Esophagus (tissue), 2 donors: Measurements from ENCODE around the gene MYO5A. TPM values are rescaled to one million over a fixed set of nuclear protein-coding genes. Genes with fewer than 3 reads are reported as not detected.
A peak's percentile ranks its signal among the peaks of the same experiment; 100 is the strongest.

Experiments used
- H3K27ac ChIP-seq, 2 donors: one replicate each; pipeline ENCODE4 v1.5.1; 2013; ENCODE audit warnings: low read depth in 2 of 2, mild to moderate bottlenecking in 2 of 2, inconsistent platforms in 1 of 2, low read length in 1 of 2, moderate library complexity in 1 of 2
- H3K27me3 ChIP-seq, 2 donors: one replicate each; pipeline ENCODE4 v1.6.1; 2013; ENCODE audit warnings: low read length in 2 of 2, control low read depth in 1 of 2, mild to moderate bottlenecking in 1 of 2; ENCODE audit not compliant: insufficient read depth in 2 of 2, control insufficient read depth in 1 of 2
- H3K36me3 ChIP-seq, 2 donors: one replicate each; pipeline ENCODE4 v1.6.1; 2013; ENCODE audit warnings: low read length in 1 of 2; ENCODE audit not compliant: control insufficient read depth in 2 of 2, insufficient read depth in 2 of 2
- H3K4me1 ChIP-seq, 2 donors: one replicate each; pipeline ENCODE4 v1.6.1; 2013; ENCODE audit warnings: low read length in 1 of 2; ENCODE audit not compliant: control insufficient read depth in 2 of 2, insufficient read depth in 2 of 2
- H3K4me3 ChIP-seq, 2 donors: one replicate each; pipeline ENCODE4 v1.5.1; 2013; ENCODE audit warnings: low read length in 2 of 2, mild to moderate bottlenecking in 2 of 2, low read depth in 1 of 2, moderate library complexity in 1 of 2
- H3K9me3 ChIP-seq, 2 donors: one replicate each; pipeline ENCODE4 v1.6.1; 2013; ENCODE audit warnings: mild to moderate bottlenecking in 2 of 2, low read depth in 1 of 2, low read length in 1 of 2, moderate library complexity in 1 of 2; ENCODE audit not compliant: control insufficient read depth in 2 of 2, insufficient read depth in 1 of 2
- WGBS, 2 donors: extraction: QIAGEN DNeasy Blood & Tissue Kit; methylation state at CpG; one replicate each; pipeline ENCODE4 v1.1.7; 2013; 5-methylcytosine and 5-hydroxymethylcytosine counted together
- polyA plus RNA-seq, 2 donors: library from polyadenylated mRNA; stranded (reverse); fragments of 200-250 nt; gene quantifications; one replicate each; pipeline ENCODE4 v1.2.3, GENCODE V29; 2013
- donor health status: healthy with polysubstance abuse.
- donor health status: Bipolar disorder and iron deficiency.

Gene MYO5A
- polyA plus RNA-seq, 2 donors: 1.6 to 1.9 TPM

DNA sequence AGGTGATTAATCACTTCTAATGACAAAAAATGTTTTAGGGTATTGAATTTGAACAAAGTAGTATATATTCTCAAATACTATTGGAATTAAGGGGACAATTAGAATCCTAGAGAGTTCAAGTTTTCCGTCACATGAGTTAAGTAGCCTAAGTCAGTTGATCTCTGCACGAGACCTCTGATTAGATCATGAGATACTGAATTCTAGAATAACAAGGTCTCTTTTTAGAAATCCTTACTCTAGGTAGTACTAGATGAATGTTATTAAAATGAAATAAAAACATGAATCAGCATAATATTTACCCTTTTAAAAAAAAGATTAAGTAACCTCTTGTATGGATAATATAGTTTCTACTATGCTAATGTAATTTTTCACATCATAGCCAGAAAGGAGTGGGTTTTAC, 43.4 kb downstream of the MYO5A start:
- Histone ChIP-seq H3K9me3 (no peaks in the 10 kb centered on the region), H3K27ac (no peak overlapping the region), H3K36me3 (no peaks in the 10 kb centered on the region), H3K4me1 (no peaks in the 10 kb centered on the region), H3K27me3 (no peaks in the 10 kb centered on the region), H3K4me3 (no peak overlapping the region)
- 85 to 87% methylated on average over 2 of the region's 2 CpGs for WGBS, 2 donors

DNA sequence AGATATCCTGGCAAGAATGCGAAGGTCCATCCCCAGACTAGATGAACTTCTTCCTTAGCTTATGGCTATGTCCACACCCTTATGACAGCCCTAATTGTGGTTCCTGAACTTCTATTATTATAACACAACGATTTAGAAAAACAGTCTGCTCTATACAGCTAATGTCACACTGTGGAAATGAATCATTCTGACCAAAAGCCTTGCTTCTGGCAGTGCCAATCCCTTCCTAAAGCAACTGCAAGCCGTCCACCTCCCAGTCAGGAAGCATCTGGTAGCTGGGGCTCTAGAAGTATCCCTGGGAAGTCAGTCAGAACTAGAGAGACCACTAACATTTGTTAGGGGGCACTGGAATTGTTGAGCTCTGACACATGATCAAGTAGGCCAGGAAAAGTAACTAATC, 45.0 kb downstream of the MYO5A start:
- no peaks in the 10 kb centered on the region for H3K27me3 ChIP-seq
- no peaks in the 10 kb centered on the region for H3K36me3 ChIP-seq
- H3K9me3 ChIP-seq: no peaks in the 10 kb centered on the region
- no peak overlapping the region for H3K27ac ChIP-seq
- no peak overlapping the region for H3K4me3 ChIP-seq
- 41 to 60% methylated on average over 3 of the region's 3 CpGs for WGBS, 2 donors
- H3K4me1 ChIP-seq: no peaks in the 10 kb centered on the region

DNA sequence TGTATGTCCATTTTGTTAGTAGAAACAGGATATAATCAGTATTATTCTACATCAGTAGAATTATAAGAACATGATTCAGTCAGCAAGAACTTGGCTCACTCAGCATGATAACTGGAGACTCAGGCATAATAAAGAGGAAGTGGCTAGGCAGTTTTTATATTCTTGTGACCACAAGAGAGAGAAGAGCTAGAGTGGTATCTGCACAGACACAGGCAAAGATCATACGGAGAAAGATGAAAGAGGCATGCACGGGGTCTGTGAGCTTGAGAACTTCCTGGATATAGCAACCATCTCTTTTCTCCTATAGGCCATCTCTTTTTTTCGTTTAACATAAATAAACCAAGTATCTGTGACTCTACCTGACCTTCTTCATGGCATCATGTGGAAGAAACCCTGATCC, 46.8 kb downstream of the MYO5A start:
- Histone ChIP-seq H3K9me3 (no peaks in the 10 kb centered on the region), H3K4me1 (no peaks in the 10 kb centered on the region), H3K36me3 (no peaks in the 10 kb centered on the region), H3K27me3 (no peaks in the 10 kb centered on the region), H3K4me3 (no peak overlapping the region), H3K27ac (peak overlapping the region in 1 of 2 donors; percentile 55)
- WGBS, 2 donors: 66 to 67% methylated on average over 3 of the region's 3 CpGs

DNA sequence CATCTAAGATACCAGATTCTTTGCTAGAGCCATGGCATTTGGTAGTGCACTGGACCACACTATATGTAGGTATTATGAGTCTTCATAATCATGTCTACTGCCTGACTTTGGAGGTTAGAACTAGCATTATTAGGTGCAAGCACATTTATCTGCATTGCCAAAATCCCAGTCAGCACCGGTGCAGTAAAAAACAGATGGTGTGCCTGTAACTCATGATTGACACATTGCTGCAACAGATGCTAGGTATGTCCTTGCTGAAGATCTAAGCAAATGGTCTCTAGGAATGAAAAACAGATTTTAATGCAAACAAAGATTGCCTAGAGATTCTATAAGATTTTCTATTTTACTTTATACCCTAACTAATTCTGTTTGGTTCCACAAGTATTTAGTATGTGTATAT, 47.7 kb downstream of the MYO5A start:
- Histone ChIP-seq H3K4me3 (no peak overlapping the region), H3K4me1 (no peaks in the 10 kb centered on the region), H3K36me3 (no peaks in the 10 kb centered on the region), H3K9me3 (no peaks in the 10 kb centered on the region), H3K27me3 (no peaks in the 10 kb centered on the region), H3K27ac (no peak overlapping the region)
- WGBS, 2 donors: 76 to 85% methylated on average over 1 of the region's 1 CpG

DNA sequence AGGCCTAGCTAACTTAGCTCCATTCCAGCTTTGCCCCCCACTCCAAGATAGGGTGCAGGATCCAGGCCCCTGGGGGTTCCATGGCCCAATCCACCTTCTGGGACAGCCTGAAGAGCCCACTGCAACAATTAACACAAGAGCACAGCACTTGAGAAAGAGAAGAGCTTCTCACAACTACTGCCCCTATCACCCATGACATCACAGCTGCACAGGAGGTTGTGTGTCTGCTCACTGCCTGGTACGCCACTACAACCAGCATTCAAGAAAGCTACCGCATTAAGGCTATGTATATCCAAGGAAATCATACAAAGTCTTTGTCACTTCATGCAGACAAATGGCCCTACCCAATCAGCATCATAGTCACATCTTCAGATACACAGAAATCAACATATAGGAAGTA, 62.0 kb downstream of the MYO5A start:
- 93 to 99% methylated on average over 2 of the region's 2 CpGs for WGBS, 2 donors
- Histone ChIP-seq H3K4me1 (peaks cover 0 to 2% of the 10 kb centered on the region in 2 donors), H3K36me3 (no peaks in the 10 kb centered on the region), H3K27ac (no peak overlapping the region), H3K27me3 (no peaks in the 10 kb centered on the region), H3K9me3 (no peaks in the 10 kb centered on the region), H3K4me3 (no peak overlapping the region)

DNA sequence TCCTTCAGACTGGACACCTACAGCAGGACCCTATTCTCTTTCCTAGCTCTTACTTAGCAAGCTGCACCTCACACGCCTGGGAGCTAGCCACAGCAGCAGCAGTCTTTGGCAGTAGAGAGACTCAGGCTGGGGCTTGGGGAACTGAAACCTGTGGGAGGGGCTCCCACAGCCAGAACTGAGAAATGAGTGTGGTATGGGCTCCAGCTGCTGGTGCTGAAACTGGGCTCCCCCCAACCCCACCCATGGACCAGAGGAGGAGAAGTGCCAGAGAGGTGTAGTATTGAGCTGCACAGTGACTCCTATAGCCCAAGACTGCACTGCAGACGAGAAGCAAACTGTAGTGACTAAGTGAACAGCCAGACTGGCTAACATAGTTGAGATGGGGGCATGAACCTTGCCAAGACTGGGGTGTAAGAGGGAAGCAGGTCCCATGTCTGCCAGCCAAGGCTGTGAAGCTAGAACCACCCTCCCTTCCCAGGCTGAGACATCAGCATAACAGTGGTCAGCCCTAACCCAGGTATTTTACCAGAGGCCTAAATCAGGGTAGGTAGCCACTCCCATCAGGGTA, 62.5 kb downstream of the MYO5A start:
- 75 to 76% methylated on average over 2 of the region's 2 CpGs for WGBS, 2 donors
- no peaks in the 10 kb centered on the region for H3K36me3 ChIP-seq
- H3K4me3 ChIP-seq: no peak overlapping the region
- H3K27ac ChIP-seq: peak overlapping the region in 1 of 2 donors; percentile 11
- no peaks in the 10 kb centered on the region for H3K9me3 ChIP-seq
- no peaks in the 10 kb centered on the region for H3K27me3 ChIP-seq
- peaks cover 0 to 2% of the 10 kb centered on the region in 2 donors for H3K4me1 ChIP-seq

DNA sequence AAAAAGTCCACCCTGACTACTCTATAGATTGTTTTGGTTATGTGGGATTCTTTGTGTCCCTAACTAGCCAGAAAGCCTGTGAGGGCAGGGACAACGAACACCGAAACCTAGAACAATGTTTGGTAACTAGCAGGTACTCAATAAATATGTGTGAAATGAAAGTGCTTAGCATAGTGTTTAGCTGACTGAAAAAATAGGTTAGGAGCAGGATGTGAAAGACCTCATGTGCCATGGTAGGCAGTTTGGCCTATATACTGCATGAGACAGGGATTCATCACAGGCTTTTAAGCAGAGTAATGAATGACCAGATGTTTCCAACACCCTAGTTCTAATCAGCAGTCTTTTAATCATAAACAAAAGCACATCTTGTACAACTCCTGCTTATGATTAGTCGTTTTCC, 64.2 kb downstream of the MYO5A start:
- Histone ChIP-seq H3K4me3 (no peak overlapping the region), H3K27ac (peak overlapping the region in 1 of 2 donors; percentile 23), H3K9me3 (no peaks in the 10 kb centered on the region), H3K4me1 (peaks cover 0 to 2% of the 10 kb centered on the region in 2 donors), H3K36me3 (no peaks in the 10 kb centered on the region), H3K27me3 (no peaks in the 10 kb centered on the region)
- 59 to 69% methylated on average over 3 of the region's 3 CpGs for WGBS, 2 donors

DNA sequence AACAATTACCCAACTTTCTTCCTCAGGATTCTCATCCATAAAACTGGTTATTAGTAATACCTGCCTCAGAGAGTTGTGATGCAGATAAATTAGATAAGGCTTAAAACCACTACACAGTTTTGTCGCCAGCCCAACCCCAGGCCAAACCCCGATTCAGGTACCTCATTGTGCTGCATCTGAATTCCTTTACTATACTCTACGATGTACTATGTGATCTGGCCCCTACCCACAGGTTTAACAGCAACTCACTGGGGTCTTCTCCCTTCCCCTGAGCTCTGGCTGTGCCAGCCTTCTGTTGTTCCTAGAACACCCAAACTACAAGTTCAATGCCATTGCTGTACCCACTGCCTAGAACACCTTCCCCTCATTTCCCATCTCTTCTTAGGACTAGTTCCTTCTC, 64.6 kb downstream of the MYO5A start:
- Histone ChIP-seq H3K27ac (peak overlapping the region in 1 of 2 donors; percentile 23), H3K36me3 (no peaks in the 10 kb centered on the region), H3K27me3 (no peaks in the 10 kb centered on the region), H3K4me1 (peaks cover 0 to 2% of the 10 kb centered on the region in 2 donors), H3K9me3 (no peaks in the 10 kb centered on the region), H3K4me3 (no peak overlapping the region)
- WGBS, 2 donors: 82 to 84% methylated on average over 3 of the region's 3 CpGs

DNA sequence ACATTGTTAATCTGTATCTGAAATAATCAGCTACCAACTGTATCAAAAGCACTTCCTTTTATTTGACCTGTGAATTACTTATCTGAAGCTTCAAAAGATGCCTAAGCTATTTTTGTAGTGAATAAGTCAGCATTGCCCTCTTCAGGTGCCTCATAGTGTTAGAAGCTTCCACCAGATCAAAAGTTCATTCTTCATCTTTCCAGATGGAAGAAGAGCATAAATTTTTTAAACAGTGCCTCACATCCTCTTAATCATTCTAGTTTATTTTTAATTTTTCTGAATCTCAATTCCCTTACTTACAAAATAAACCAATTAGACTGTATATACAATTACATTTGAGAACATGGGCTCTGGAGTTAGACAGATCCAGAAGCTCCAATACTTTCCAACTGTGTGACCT, 65.0 kb downstream of the MYO5A start:
- no peaks in the 10 kb centered on the region for H3K27me3 ChIP-seq
- no peaks in the 10 kb centered on the region for H3K36me3 ChIP-seq
- H3K4me1 ChIP-seq: peaks cover 0 to 2% of the 10 kb centered on the region in 2 donors
- no peak overlapping the region for H3K4me3 ChIP-seq
- no peak overlapping the region for H3K27ac ChIP-seq
- H3K9me3 ChIP-seq: no peaks in the 10 kb centered on the region

DNA sequence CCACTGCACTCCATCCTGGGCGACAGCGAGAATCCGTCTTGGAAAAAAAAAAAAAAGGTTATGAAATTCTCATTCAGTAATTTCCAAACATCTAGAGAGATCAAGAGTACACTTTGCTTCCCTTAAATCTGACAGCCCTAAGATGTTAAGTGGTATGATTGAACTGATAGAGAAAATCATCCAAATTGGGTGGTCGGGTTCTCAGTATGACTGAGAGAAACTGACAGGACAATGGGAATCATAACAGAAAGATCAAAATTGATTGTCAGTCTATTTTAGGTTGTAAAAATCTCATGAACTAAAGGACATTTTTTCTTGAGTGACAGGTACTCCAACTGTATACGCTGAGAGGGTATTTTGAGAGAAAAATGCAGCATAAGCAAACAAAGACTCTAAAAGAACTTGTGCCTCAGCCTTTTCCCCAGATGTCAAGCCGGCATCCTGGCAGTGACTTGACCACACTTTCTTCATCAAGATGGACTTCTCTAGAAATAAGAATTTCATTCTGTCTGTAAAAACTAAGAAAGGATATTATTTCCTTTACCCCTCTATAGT, 65.8 kb downstream of the MYO5A start:
- no peak overlapping the region for H3K27ac ChIP-seq
- H3K27me3 ChIP-seq: no peaks in the 10 kb centered on the region
- H3K36me3 ChIP-seq: no peaks in the 10 kb centered on the region
- H3K4me1 ChIP-seq: peaks cover 0 to 2% of the 10 kb centered on the region in 2 donors
- 86 to 89% methylated on average over 6 of the region's 6 CpGs for WGBS, 2 donors
- H3K4me3 ChIP-seq: no peak overlapping the region
- H3K9me3 ChIP-seq: no peaks in the 10 kb centered on the region
